Neural progenitor cell (in vitro differentiated cells): ENCODE measurements around the gene CCDC144A. TPM values are rescaled to one million over a fixed set of nuclear protein-coding genes. Genes with fewer than 3 reads are reported as not detected.
"Not testable (repeated sequence)": the region's sequence is repeated elsewhere in the genome, so short reads cannot be mapped to it uniquely, and the experiment has no call there.

Experiments used
- DNase-seq: peaks from one replicate; pipeline ENCODE4 v3.0.0-alpha.2; 2016; ENCODE audit warnings: low spot score
- H2AFZ ChIP-seq: fragments of 200-600 bp; sonication (generic); replicated peaks from 2 replicates; pipeline ENCODE4 v1.6.1; 2016; ENCODE audit warnings: antibody characterized with exemption
- H3F3A ChIP-seq: fragments of 200-600 bp; sonication (generic); 2 replicates; pipeline ENCODE4 v1.6.1; 2016; ENCODE audit warnings: antibody characterized with exemption, low read depth
- H3K27ac ChIP-seq: fragments of 200-600 bp; sonication (generic); 2 replicates; pipeline ENCODE4 v1.5.1; 2016; ENCODE audit warnings: mild to moderate bottlenecking
- H3K27me3 ChIP-seq: fragments of 200-600 bp; sonication (generic); 2 replicates; pipeline ENCODE4 v1.6.1; 2016; ENCODE audit warnings: mild to moderate bottlenecking, moderate library complexity
- H3K36me3 ChIP-seq: fragments of 200-600 bp; sonication (generic); 2 replicates; pipeline ENCODE4 v1.5.1; 2016
- H3K4me1 ChIP-seq: fragments of 200-600 bp; sonication (generic); 2 replicates; pipeline ENCODE4 v1.6.1; 2016; ENCODE audit warnings: mixed run types
- H3K4me2 ChIP-seq: fragments of 200-600 bp; sonication (generic); 2 replicates; pipeline ENCODE4 v1.6.1; 2016
- H3K4me3 ChIP-seq: fragments of 200-600 bp; sonication (generic); 2 replicates; pipeline ENCODE4 v1.5.1; 2016
- H3K79me2 ChIP-seq: fragments of 200-600 bp; sonication (generic); 2 replicates; pipeline ENCODE4 v1.6.1; 2016; ENCODE audit warnings: low read depth
- H3K9ac ChIP-seq: fragments of 200-600 bp; sonication (generic); 2 replicates; pipeline ENCODE4 v1.6.1; 2016
- H3K9me3 ChIP-seq: fragments of 200-600 bp; sonication (generic); 2 replicates; pipeline ENCODE4 v1.5.1; 2016; ENCODE audit warnings: low read depth
- H4K20me1 ChIP-seq: fragments of 200-600 bp; sonication (generic); 2 replicates; pipeline ENCODE4 v1.6.1; 2016; ENCODE audit warnings: low read depth
- H3K27ac Mint-ChIP-seq: 3 replicates; pipeline ENCODE4 v1.8.0; 2021; ENCODE audit warnings: mixed read lengths
- H3K27me3 Mint-ChIP-seq: 2 replicates; pipeline ENCODE4 v1.8.0; 2022; ENCODE audit warnings: low read depth, mild to moderate bottlenecking, inconsistent platforms, moderate library complexity, mixed read lengths; ENCODE audit not compliant: insufficient read depth
- H3K36me3 Mint-ChIP-seq: 3 replicates; pipeline ENCODE4 v1.8.0; 2021; ENCODE audit warnings: mixed read lengths
- H3K4me1 Mint-ChIP-seq: 3 replicates; pipeline ENCODE4 v1.8.0; 2021; ENCODE audit warnings: mixed read lengths
- H3K4me3 Mint-ChIP-seq: 3 replicates; pipeline ENCODE4 v1.8.0; 2021; ENCODE audit warnings: mild to moderate bottlenecking, moderate library complexity, mixed read lengths
- H3K9me3 Mint-ChIP-seq: 3 replicates; pipeline ENCODE4 v1.8.0; 2020; ENCODE audit warnings: mixed read lengths
- total RNA-seq: library from RNA; depleted of rRNA; stranded (reverse); fragments of >200 nt; gene quantifications from 2 replicates; pipeline ENCODE4 v1.2.3, GENCODE V29; 2015; ENCODE audit warnings: low replicate concordance

Gene CCDC144A
- total RNA-seq, 1 donor from 2014 or later, result 8.2 TPM

DNA sequence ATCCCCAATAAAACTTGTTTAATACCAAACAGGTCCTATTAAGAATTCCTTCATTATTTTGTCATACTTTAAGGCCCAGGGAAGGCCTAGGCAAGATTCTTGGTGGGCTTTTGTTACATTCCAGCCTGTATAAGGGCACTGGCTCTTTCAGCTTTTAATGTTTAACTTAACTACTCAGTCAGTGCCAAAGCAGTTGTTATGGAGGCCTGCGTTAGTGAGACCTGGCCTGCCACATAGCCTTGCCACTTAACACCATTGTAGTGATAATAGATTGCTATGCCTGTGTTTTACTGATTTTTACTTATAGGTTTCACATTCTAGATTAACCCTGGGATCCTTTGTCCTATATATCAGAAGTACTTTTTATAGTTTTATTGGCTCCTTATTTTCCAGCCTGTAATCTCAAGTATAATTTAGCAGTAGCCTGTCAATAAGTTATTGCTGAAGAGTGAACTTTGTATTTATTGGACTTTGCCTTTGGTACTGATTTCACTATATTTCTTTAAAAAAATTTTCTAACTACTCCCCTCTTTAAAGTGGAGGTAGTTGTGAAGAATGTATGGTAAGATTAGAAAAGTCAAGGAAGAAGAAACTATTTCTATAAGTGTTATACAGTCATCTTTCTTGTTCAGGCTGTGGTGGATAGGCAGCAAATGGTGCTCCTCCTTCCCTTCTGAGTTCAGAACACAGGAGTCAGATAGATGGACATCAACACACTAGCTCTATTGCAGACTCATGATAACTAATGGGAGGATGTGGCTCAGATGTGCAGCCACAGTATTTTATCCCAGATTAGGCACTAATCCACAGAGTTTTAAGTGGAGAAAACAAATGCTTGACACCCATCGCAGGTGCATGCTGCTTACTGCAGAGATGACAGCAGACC, 78.5 kb downstream of the CCDC144A start:
- not testable (repeated sequence) for H3K4me1 ChIP-seq, H3K4me3 Mint-ChIP-seq, H3F3A ChIP-seq, H3K27me3 ChIP-seq, H2AFZ ChIP-seq, H4K20me1 ChIP-seq, H3K4me2 ChIP-seq, H3K4me1 Mint-ChIP-seq, H3K9me3 ChIP-seq, H3K79me2 ChIP-seq, H3K27ac Mint-ChIP-seq, H3K27me3 Mint-ChIP-seq, DNase-seq, H3K36me3 Mint-ChIP-seq, H3K9me3 Mint-ChIP-seq, H3K27ac ChIP-seq, H3K36me3 ChIP-seq, H3K9ac ChIP-seq, H3K4me3 ChIP-seq

DNA sequence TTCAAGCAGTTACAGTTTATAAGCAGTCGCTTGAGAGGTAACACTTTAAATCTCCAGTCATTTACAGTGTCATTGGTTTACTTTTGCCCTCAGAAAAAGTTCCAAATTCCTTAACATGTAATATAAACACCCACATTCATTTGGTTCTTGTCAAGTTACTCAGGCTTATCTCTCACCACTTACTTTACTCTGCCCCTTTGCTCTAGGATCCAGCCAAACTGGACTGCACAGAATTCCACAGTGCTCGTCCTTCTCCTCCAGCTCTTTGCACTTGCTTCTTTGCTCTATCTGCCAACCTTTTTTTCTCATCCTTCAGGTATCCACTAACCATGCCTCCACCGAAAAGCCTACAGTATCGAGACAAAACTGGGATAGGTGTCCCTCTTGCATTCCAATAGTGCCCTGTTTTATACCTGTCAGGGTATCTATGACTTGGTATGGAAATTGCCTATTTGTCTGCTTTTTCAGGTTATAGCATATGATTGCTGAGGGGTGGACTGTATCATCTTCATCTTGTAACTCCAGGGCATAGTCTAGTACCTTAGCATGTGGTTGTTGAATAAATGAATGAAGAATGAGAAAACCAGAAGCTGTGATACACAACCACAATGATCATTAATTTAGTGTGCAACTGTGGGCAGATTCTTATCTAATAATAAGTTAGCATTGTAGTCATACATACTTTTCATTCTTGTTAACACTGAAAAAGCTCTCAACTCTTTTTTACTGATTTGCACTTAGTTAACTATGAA, 82.5 kb downstream of the CCDC144A start:
- H3K4me3 ChIP-seq, H3F3A ChIP-seq, H3K79me2 ChIP-seq, H3K9me3 ChIP-seq, H3K36me3 ChIP-seq, H3K27ac ChIP-seq, H3K4me2 ChIP-seq, H3K27me3 Mint-ChIP-seq, H3K27me3 ChIP-seq, H3K4me1 ChIP-seq, H3K27ac Mint-ChIP-seq, H3K9me3 Mint-ChIP-seq, DNase-seq, H3K36me3 Mint-ChIP-seq, H3K4me3 Mint-ChIP-seq, H4K20me1 ChIP-seq, H3K4me1 Mint-ChIP-seq, H2AFZ ChIP-seq, H3K9ac ChIP-seq: not testable (repeated sequence)

DNA sequence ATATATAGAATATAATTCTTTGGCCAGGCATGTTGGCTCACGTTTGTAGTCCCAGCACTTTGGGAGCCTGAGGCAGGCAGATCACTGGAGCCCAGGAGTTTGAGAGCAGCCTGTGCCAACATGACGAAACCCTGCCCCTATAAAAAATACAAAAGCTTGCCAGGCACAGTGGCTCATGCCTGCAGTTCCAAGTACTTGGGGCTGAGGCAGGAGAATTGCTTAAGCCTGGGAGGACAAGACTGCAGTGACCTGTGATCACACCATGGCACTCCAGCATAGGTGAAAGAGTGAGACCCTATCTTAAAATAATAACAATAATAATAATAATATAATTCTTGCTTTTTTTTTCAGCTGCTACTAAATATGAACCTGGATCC, 83.1 kb downstream of the CCDC144A start:
- not testable (repeated sequence) for H3K4me1 ChIP-seq, H3K9me3 Mint-ChIP-seq, H3K27ac Mint-ChIP-seq, H3F3A ChIP-seq, H3K9ac ChIP-seq, H4K20me1 ChIP-seq, H3K79me2 ChIP-seq, H3K36me3 Mint-ChIP-seq, H3K27ac ChIP-seq, H3K36me3 ChIP-seq, H2AFZ ChIP-seq, H3K27me3 Mint-ChIP-seq, H3K4me1 Mint-ChIP-seq, DNase-seq, H3K4me3 ChIP-seq, H3K4me3 Mint-ChIP-seq, H3K4me2 ChIP-seq, H3K27me3 ChIP-seq, H3K9me3 ChIP-seq

DNA sequence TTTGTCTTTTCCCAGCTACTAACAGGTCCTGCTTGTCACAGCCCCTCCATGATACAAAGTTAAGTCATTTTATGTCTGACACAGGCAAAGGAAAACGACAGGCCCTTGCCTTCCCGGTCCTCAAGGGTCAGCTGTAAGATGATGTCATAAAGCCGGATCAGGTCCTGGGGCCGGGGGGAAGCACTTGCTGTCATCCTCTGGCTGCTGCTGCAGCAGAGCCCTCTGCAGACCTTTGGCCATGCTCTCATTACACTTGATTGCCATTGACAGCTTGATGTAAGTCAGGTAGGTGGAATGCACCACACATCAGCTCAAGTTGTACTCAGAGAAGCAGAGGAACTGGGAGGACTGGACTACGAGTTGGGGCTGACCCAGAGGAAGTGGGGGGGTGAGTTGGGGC, 97.8 kb downstream of the CCDC144A start:
- H4K20me1 ChIP-seq, H3K9me3 Mint-ChIP-seq, H2AFZ ChIP-seq, H3K9me3 ChIP-seq, H3K4me3 Mint-ChIP-seq, H3K4me1 Mint-ChIP-seq, H3K4me1 ChIP-seq, H3K9ac ChIP-seq, H3K27me3 ChIP-seq, H3K36me3 ChIP-seq, H3K27ac ChIP-seq, H3K36me3 Mint-ChIP-seq, H3K4me2 ChIP-seq, H3F3A ChIP-seq, H3K27me3 Mint-ChIP-seq, H3K4me3 ChIP-seq, H3K27ac Mint-ChIP-seq, DNase-seq, H3K79me2 ChIP-seq: not testable (repeated sequence)

DNA sequence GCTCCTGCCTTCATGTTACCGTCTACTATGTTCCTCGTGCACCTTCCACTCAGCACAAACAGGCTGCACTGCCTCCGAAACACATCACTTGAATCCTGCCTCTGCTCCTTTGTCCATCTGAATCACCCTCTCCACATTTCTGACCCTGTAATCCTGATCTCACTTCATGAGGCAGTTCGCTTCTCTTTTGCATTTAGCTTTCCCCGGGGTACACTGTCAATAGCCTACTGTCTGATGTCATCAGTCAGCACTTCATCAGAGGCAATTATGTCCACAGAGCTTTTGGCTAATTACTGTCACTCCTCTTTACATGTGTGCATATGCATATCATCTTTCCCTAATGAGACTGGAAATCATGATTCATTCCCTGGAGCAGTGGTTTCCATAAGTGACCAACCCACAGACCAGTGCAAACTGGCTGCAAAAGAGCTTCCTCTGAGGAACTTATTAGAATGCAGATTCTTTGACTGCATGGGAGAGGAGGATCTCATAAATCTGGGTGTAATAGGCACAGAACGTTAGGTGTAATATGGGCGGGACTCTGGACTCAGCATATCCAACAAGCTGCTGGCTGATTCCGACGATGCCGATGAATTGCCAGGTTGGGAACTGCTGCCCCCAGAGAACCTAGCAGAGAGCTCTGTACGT, 99.0 kb downstream of the CCDC144A start:
- not testable (repeated sequence) for H3K4me1 Mint-ChIP-seq, H3K9me3 Mint-ChIP-seq

DNA sequence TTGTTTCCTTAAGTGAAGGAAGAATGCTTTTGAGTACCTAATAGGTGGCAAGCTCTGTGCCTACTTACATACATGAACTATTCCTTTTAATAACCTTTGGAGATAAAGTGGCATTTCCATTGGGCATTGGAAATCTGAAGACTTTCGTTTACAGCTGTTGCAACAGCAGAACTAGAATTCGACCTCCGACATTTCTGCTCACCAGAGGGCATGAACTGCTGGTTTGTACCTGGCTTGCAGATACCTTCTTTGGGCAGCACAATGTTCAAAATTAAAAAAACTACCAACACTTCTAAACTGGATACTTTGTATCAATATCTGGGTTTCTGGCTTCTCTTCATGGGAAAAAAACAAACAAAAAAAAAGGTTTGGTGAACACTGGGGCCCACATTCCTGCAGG, 99.6 kb downstream of the CCDC144A start:
- not testable (repeated sequence) for H3K79me2 ChIP-seq, H3K9me3 ChIP-seq, H3K27me3 Mint-ChIP-seq, DNase-seq, H3K9ac ChIP-seq, H3K4me1 Mint-ChIP-seq, H3K9me3 Mint-ChIP-seq, H4K20me1 ChIP-seq, H3K4me3 ChIP-seq, H3K27me3 ChIP-seq, H3K4me1 ChIP-seq, H3F3A ChIP-seq, H3K4me3 Mint-ChIP-seq, H3K4me2 ChIP-seq, H2AFZ ChIP-seq, H3K27ac ChIP-seq, H3K36me3 Mint-ChIP-seq, H3K36me3 ChIP-seq, H3K27ac Mint-ChIP-seq

More for the DNA sequence above, 99.0 kb downstream of the CCDC144A start:
- H3K4me3 ChIP-seq, H3K79me2 ChIP-seq, H3K27me3 ChIP-seq, H3K9ac ChIP-seq, H3K9me3 ChIP-seq, H3K36me3 ChIP-seq, DNase-seq, H3K27me3 Mint-ChIP-seq, H3K4me1 ChIP-seq, H3K27ac ChIP-seq, H3F3A ChIP-seq, H4K20me1 ChIP-seq, H3K4me2 ChIP-seq, H2AFZ ChIP-seq, H3K27ac Mint-ChIP-seq, H3K4me3 Mint-ChIP-seq, H3K36me3 Mint-ChIP-seq: not testable (repeated sequence)
